B cell (primary cell): ENCODE results near the gene ENDOG. TPM values are rescaled to one million over a fixed set of nuclear protein-coding genes. Genes with fewer than 3 reads are reported as not detected.

Source experiments
- ATAC-seq: fragments of 200-7000 bp; cut with Tn5 transposase; one replicate; pipeline ENCODE4 v1.10.0; 2021; ENCODE audit warnings: low read depth, mild to moderate bottlenecking, moderate number of reproducible peaks, moderate library complexity
- CTCF ChIA-PET: fragments of 350-600 bp; sonication (Branson Sonifier 250); formaldehyde crosslinking; loops from one replicate; lab custom pipeline; 2021; ENCODE audit warnings: antibody characterized with exemption, inconsistent platforms; lab: Charles Lee
- POLR2A ChIA-PET: fragments of 350-600 bp; sonication (Branson Sonifier 250); formaldehyde crosslinking; loops from one replicate; lab custom pipeline; 2021; ENCODE audit warnings: antibody characterized with exemption; lab: Charles Lee
- DNase-seq: peaks from one replicate; pipeline ENCODE4 v3.0.0; 2013
- H2AFZ ChIP-seq: 2 replicates; pipeline ENCODE4 v1.6.1; 2012; ENCODE audit warnings: mild to moderate bottlenecking, low read depth, low read length; ENCODE audit not compliant: insufficient read depth, poor library complexity, severe bottlenecking
- H3K27ac ChIP-seq, 2 donors: 1 replicate in 1 of 2; 2 replicates in 1 of 2; pipeline ENCODE4 v1.5.1; 2012 to 2013; ENCODE audit warnings: low read length in 2 of 2, mild to moderate bottlenecking in 2 of 2, moderate library complexity in 1 of 2
- H3K27me3 ChIP-seq, 4 experiments: fragments of 200-600 bp in 1 of 4; sonication (generic) in 1 of 4; replicated peaks in 1 of 4; 1 replicate in 2 of 4; 2 replicates in 2 of 4; pipeline versions ENCODE4 v1.6.1 to v1.7.0; 2013 to 2016; ENCODE audit warnings: low read length in 3 of 4, mild to moderate bottlenecking in 2 of 4, mixed read lengths in 1 of 4, moderate library complexity in 1 of 4; ENCODE audit not compliant: insufficient read depth in 4 of 4, control insufficient read depth in 3 of 4; ENCODE audit errors: control extremely low read depth in 1 of 4
- H3K36me3 ChIP-seq, 2 experiments: replicated peaks in 1 of 2; 1 replicate in 1 of 2; 2 replicates in 1 of 2; pipeline versions ENCODE4 v1.6.1 to v1.7.1; 2013; ENCODE audit warnings: low read length in 1 of 2; ENCODE audit not compliant: insufficient read depth in 2 of 2, control insufficient read depth in 1 of 2; ENCODE audit errors: control extremely low read depth in 1 of 2, extremely low read depth in 1 of 2
- H3K4me1 ChIP-seq, 2 donors: fragments of 200-600 bp in 1 of 2; sonication (generic) in 1 of 2; 1 replicate in 1 of 2; 2 replicates in 1 of 2; pipeline versions ENCODE4 v1.5.1 to v1.6.1; 2013 to 2017; ENCODE audit warnings: low read length in 2 of 2; ENCODE audit not compliant: control insufficient read depth in 2 of 2, insufficient read depth in 2 of 2
- H3K4me2 ChIP-seq: replicated peaks from 2 replicates; pipeline ENCODE3; 2012; ENCODE audit warnings: mild to moderate bottlenecking, low read depth, low read length; ENCODE audit not compliant: poor library complexity, severe bottlenecking
- H3K4me3 ChIP-seq, 5 experiments: fragments of 200-600 bp in 1 of 5; sonication (generic) in 1 of 5; 1 replicate in 3 of 5; 2 replicates in 2 of 5; pipeline versions ENCODE4 v1.5.1 to v1.7.0; 2011 to 2016; ENCODE audit warnings: low read length in 4 of 5, mild to moderate bottlenecking in 4 of 5, low read depth in 2 of 5, control low read depth in 1 of 5, moderate library complexity in 1 of 5; ENCODE audit not compliant: insufficient read depth in 1 of 5; ENCODE audit errors: control extremely low read depth in 1 of 5, extremely low read depth in 1 of 5
- H3K79me2 ChIP-seq: fragments of 200-600 bp; sonication (generic); one replicate; pipeline ENCODE4 v1.6.0; 2016; ENCODE audit warnings: low read length; ENCODE audit not compliant: control insufficient read depth, insufficient read depth
- H3K9ac ChIP-seq: fragments of 200-600 bp; sonication (generic); 2 replicates; pipeline ENCODE4 v1.6.1; 2017; ENCODE audit warnings: mild to moderate bottlenecking, low read length, moderate library complexity
- H3K9me3 ChIP-seq, 3 donors: one replicate each; pipeline versions ENCODE4 v1.6.1 to v1.7.1; 2013; ENCODE audit warnings: low read length in 2 of 3; ENCODE audit not compliant: control insufficient read depth in 2 of 3, insufficient read depth in 1 of 3; ENCODE audit errors: control extremely low read depth in 1 of 3
- H4K20me1 ChIP-seq: 2 replicates; pipeline ENCODE4 v1.6.0; 2012; ENCODE audit warnings: mild to moderate bottlenecking, low read length; ENCODE audit not compliant: insufficient read depth, control insufficient read depth, poor library complexity, severe bottlenecking
- H3K27ac Mint-ChIP-seq: one replicate; pipeline ENCODE4 v1.8.0; 2021; ENCODE audit warnings: mixed read lengths
- H3K27me3 Mint-ChIP-seq: one replicate; pipeline ENCODE4 v1.8.0; 2021; ENCODE audit warnings: mixed read lengths
- H3K4me1 Mint-ChIP-seq: one replicate; pipeline ENCODE4 v1.8.0; 2021; ENCODE audit warnings: mixed read lengths
- H3K4me3 Mint-ChIP-seq: one replicate; pipeline ENCODE4 v1.8.0; 2021; ENCODE audit warnings: mixed read lengths
- H3K9me3 Mint-ChIP-seq: one replicate; pipeline ENCODE4 v1.8.0; 2022; ENCODE audit warnings: mixed read lengths; ENCODE audit not compliant: insufficient read depth
- CTCF ChIP-seq: fragments of 200-600 bp; IDR thresholded peaks from one replicate; pipeline ENCODE4 v1.8.0; 2022; ENCODE audit warnings: antibody characterized with exemption, mild to moderate bottlenecking
- EZH2 ChIP-seq: IDR thresholded peaks from 2 replicates; pipeline ENCODE4 v1.6.1; 2012; ENCODE audit warnings: borderline replicate concordance, low read depth, mild to moderate bottlenecking, moderate library complexity, low read length; ENCODE audit not compliant: insufficient read depth, poor library complexity, severe bottlenecking
- WGBS: methylation state at CpG from one replicate; pipeline ENCODE4 v1.1.5; 2013; ENCODE audit warnings: missing lambda C conversion rate; ENCODE audit not compliant: insufficient coverage; 5-methylcytosine and 5-hydroxymethylcytosine counted together
- intact Hi-C: fragments of 100-400 bp; cut with micrococcal nuclease; formaldehyde crosslinking; loops from one replicate; pipeline ENCODE4 v1.10.0; 2022
- polyA plus RNA-seq: library from polyadenylated mRNA; depleted of rRNA; stranded (reverse); fragments of >200 nt; gene quantifications from 2 replicates; pipeline ENCODE4 v1.2.3, GENCODE V29; 2012
- total RNA-seq, 2 donors: library from RNA; stranded (reverse); fragments of 120-200 nt in 1 of 2; gene quantifications; 1 replicate in 1 of 2; 2 replicates in 1 of 2; pipeline versions ENCODE4 v1.2.3 to v1.2.4, GENCODE V29; 2013 to 2022

ENDOG gene
- total and polyA plus RNA-seq, 2 donors (not counting 1 experiment from before 2014, with no cell fraction given) = 12.5 to 19.3 TPM

- no peak overlapping the region for H3K27ac ChIP-seq
- TF ChIP-seq CTCF (no peak), EZH2 (no peak)
- H3K79me2 ChIP-seq = no peaks in the 10 kb centered on the region
- no peaks in the 10 kb centered on the region for H3K9me3 Mint-ChIP-seq
- H3K9me3 ChIP-seq = no peaks in the 10 kb centered on the region
- no peak overlapping the region for H3K4me2 ChIP-seq
- CTCF ChIA-PET = no interaction called here
- intact Hi-C loops = no loop called here
- no peak overlapping the region for H3K9ac ChIP-seq
- no peaks in the 10 kb centered on the region for H3K4me1 ChIP-seq
- no peaks in the 10 kb centered on the region for H3K27me3 Mint-ChIP-seq
- no peaks in the 10 kb centered on the region for H4K20me1 ChIP-seq
- POLR2A ChIA-PET = no interaction called here
- WGBS = 95% methylated on average over 2 of the region's 3 CpGs
- no peaks in the 10 kb centered on the region for H3K27me3 ChIP-seq
- no peak overlapping the region for H2AFZ ChIP-seq
- no peak overlapping the region for H3K4me3 Mint-ChIP-seq
- peaks cover 2% of the 10 kb centered on the region for H3K4me1 Mint-ChIP-seq
- DNase-seq (no peak), ATAC-seq (no peak)
- H3K36me3 ChIP-seq = peaks cover 0 to 15% of the 10 kb centered on the region in 2 experiments
- no peak overlapping the region for H3K27ac Mint-ChIP-seq
- H3K4me3 ChIP-seq = no peak overlapping the region
Measured at GRCh38 chr9:128838338-128838737, 20.0 kb downstream of the ENDOG start.

- POLR2A ChIA-PET = no interaction called here
Measured at GRCh38 chr9:128840524-128840923, 22.2 kb downstream of the ENDOG start.

More at GRCh38 chr9:128840524-128840923, 22.2 kb downstream of the ENDOG start:
- Histone ChIP-seq H3K4me3 (no peak overlapping the region), H3K27ac (no peak overlapping the region), H3K9me3 (no peaks in the 10 kb centered on the region), H3K9ac (no peak overlapping the region), H3K4me2 (no peak overlapping the region), H4K20me1 (no peaks in the 10 kb centered on the region), H3K4me1 (no peaks in the 10 kb centered on the region), H3K27me3 (no peaks in the 10 kb centered on the region), H2AFZ (no peak overlapping the region), H3K36me3 (peaks cover 0 to 11% of the 10 kb centered on the region in 2 experiments), H3K79me2 (peaks cover 1% of the 10 kb centered on the region)
- Mint-ChIP-seq H3K4me3 (no peak overlapping the region), H3K27me3 (no peaks in the 10 kb centered on the region), H3K4me1 (peaks cover 2% of the 10 kb centered on the region), H3K9me3 (no peaks in the 10 kb centered on the region), H3K27ac (no peak overlapping the region)
- DNase-seq = no peak
- no CpG with 5 or more reads among the region's 1 CpG for WGBS
- intact Hi-C loops = no loop called here
- no peak for ATAC-seq
- CTCF ChIA-PET = no interaction called here
- TF ChIP-seq CTCF = no peak
- TF ChIP-seq EZH2 = no peak
